Large intestine (tissue), 3 donors: Measurements from ENCODE around the gene NOL11. TPM values are rescaled to one million over a fixed set of nuclear protein-coding genes. Genes with fewer than 3 reads are reported as not detected.
"Not testable (repeated sequence)": the region's sequence is repeated elsewhere in the genome, so short reads cannot be mapped to it uniquely, and the experiment has no call there.

Source experiments
- DNase-seq, 2 donors: peaks; one replicate each; pipeline versions ENCODE4 v3.0.0 to v3.0.0-alpha.2; 2013
- H3K27ac ChIP-seq: one replicate; pipeline ENCODE4 v1.5.1; 2013; ENCODE audit warnings: low read length
- H3K27me3 ChIP-seq: 2 replicates; pipeline ENCODE4 v1.6.1; 2013; ENCODE audit warnings: low read length; ENCODE audit not compliant: control insufficient read depth, insufficient read depth
- H3K36me3 ChIP-seq: 2 replicates; pipeline ENCODE4 v1.6.1; 2013; ENCODE audit warnings: low read length; ENCODE audit not compliant: control insufficient read depth, insufficient read depth
- H3K4me1 ChIP-seq: one replicate; pipeline ENCODE4 v1.6.1; 2013; ENCODE audit warnings: low read length; ENCODE audit not compliant: control insufficient read depth, insufficient read depth
- H3K4me3 ChIP-seq: one replicate; pipeline ENCODE4 v1.5.1; 2013; ENCODE audit warnings: low read length
- H3K9me3 ChIP-seq: one replicate; pipeline ENCODE4 v1.6.1; 2013; ENCODE audit warnings: mild to moderate bottlenecking, low read depth, low read length, moderate library complexity; ENCODE audit not compliant: control insufficient read depth
- WGBS: methylation state at CpG from one replicate; pipeline ENCODE4 v1.1.5; 2013; ENCODE audit warnings: low lambda C conversion rate; ENCODE audit not compliant: insufficient coverage; 5-methylcytosine and 5-hydroxymethylcytosine counted together
- polyA plus RNA-seq: library from polyadenylated mRNA; unstranded; fragments of 120-200 nt; gene quantifications from one replicate; pipeline ENCODE4 v1.2.1, GENCODE V29; 2013

The NOL11 gene
- polyA plus RNA-seq, 1 donor: 44.7 TPM

GRCh38 chr17:67727152-67728039, 9.7 kb downstream of the NOL11 start:
- peak; percentile 44 to 74 for DNase-seq
- Histone ChIP-seq H3K36me3 (peaks cover 74% of the 10 kb centered on the region), H3K27ac (peak overlapping the region; percentile 89)
- not testable (repeated sequence) for H3K9me3 ChIP-seq, H3K4me3 ChIP-seq, H3K4me1 ChIP-seq, H3K27me3 ChIP-seq
- WGBS: 100% methylated on average over 1 of the region's 15 CpGs

GRCh38 chr17:67729903-67730302, 12.2 kb downstream of the NOL11 start:
- peaks cover 72% of the 10 kb centered on the region for H3K36me3 ChIP-seq
- no peaks in the 10 kb centered on the region for H3K27me3 ChIP-seq
- no peak overlapping the region for H3K27ac ChIP-seq
- H3K9me3 ChIP-seq: no peaks in the 10 kb centered on the region
- H3K4me1 ChIP-seq: peaks cover 9% of the 10 kb centered on the region
- WGBS: no CpG with 5 or more reads among the region's 6 CpGs
- DNase-seq: no peak
- no peak overlapping the region for H3K4me3 ChIP-seq

GRCh38 chr17:67730731-67731130, 13.0 kb downstream of the NOL11 start:
- no peak overlapping the region for H3K4me3 ChIP-seq
- peaks cover 9% of the 10 kb centered on the region for H3K4me1 ChIP-seq
- WGBS: 50% methylated on average over 4 of the region's 7 CpGs
- peaks cover 67% of the 10 kb centered on the region for H3K36me3 ChIP-seq
- H3K27me3 ChIP-seq: no peaks in the 10 kb centered on the region
- DNase-seq: no peak
- no peaks in the 10 kb centered on the region for H3K9me3 ChIP-seq
- no peak overlapping the region for H3K27ac ChIP-seq

- Histone ChIP-seq H3K27me3 (no peaks in the 10 kb centered on the region), H3K9me3 (no peaks in the 10 kb centered on the region), H3K4me1 (peaks cover under 1% of the 10 kb centered on the region), H3K36me3 (peaks cover 72% of the 10 kb centered on the region), H3K27ac (no peak overlapping the region), H3K4me3 (no peak overlapping the region)
- WGBS: 100% methylated on average over 1 of the region's 2 CpGs
- DNase-seq: no peak
These were observed 15.7 kb downstream of the NOL11 start for GRCh38 chr17:67733449-67733848.

GRCh38 chr17:67737145-67737544, 19.4 kb downstream of the NOL11 start:
- 96% methylated on average over 3 of the region's 8 CpGs for WGBS
- Histone ChIP-seq H3K4me1 (no peaks in the 10 kb centered on the region), H3K36me3 (peaks cover 71% of the 10 kb centered on the region), H3K27me3 (no peaks in the 10 kb centered on the region), H3K27ac (no peak overlapping the region), H3K9me3 (no peaks in the 10 kb centered on the region), H3K4me3 (no peak overlapping the region)
- DNase-seq: no peak

- Histone ChIP-seq H3K27me3 (no peaks in the 10 kb centered on the region), H3K4me3 (no peak overlapping the region), H3K9me3 (no peaks in the 10 kb centered on the region), H3K4me1 (no peaks in the 10 kb centered on the region), H3K27ac (no peak overlapping the region), H3K36me3 (peaks cover 66% of the 10 kb centered on the region)
- WGBS: 100% methylated on average over 1 of the region's 2 CpGs
- DNase-seq: no peak
These were observed 24.3 kb downstream of the NOL11 start for GRCh38 chr17:67742025-67742424.

GRCh38 chr17:67746704-67747571, 29.2 kb downstream of the NOL11 start:
- no peaks in the 10 kb centered on the region for H3K4me1 ChIP-seq
- H3K27me3 ChIP-seq: no peaks in the 10 kb centered on the region
- DNase-seq: peak in 1 of 2 donors; percentile 5
- WGBS: 47% methylated on average over 4 of the region's 14 CpGs
- H3K4me3 ChIP-seq: no peak overlapping the region
- H3K27ac ChIP-seq: no peak overlapping the region
- H3K9me3 ChIP-seq: no peaks in the 10 kb centered on the region
- peaks cover 50% of the 10 kb centered on the region for H3K36me3 ChIP-seq

GRCh38 chr17:67747681-67748235, 30.0 kb downstream of the NOL11 start:
- WGBS: no CpG with 5 or more reads among the region's 2 CpGs

GRCh38 chr17:67750067-67750466, 32.3 kb downstream of the NOL11 start:
- H3K27me3 ChIP-seq: no peaks in the 10 kb centered on the region

More at GRCh38 chr17:67747681-67748235, 30.0 kb downstream of the NOL11 start:
- Histone ChIP-seq H3K4me3 (no peak overlapping the region), H3K27ac (no peak overlapping the region), H3K4me1 (no peaks in the 10 kb centered on the region), H3K36me3 (peaks cover 45% of the 10 kb centered on the region), H3K9me3 (no peaks in the 10 kb centered on the region), H3K27me3 (no peaks in the 10 kb centered on the region)
- DNase-seq: no peak

More at GRCh38 chr17:67750067-67750466, 32.3 kb downstream of the NOL11 start:
- no peak for DNase-seq
- Histone ChIP-seq H3K36me3 (peaks cover 32% of the 10 kb centered on the region), H3K27ac (no peak overlapping the region), H3K4me1 (no peaks in the 10 kb centered on the region), H3K4me3 (no peak overlapping the region), H3K9me3 (no peaks in the 10 kb centered on the region)
- 100% methylated on average over 1 of the region's 4 CpGs for WGBS
